GM20431 (cell line): Measurements from ENCODE around the gene NECAB2.

Experiments used
- in situ Hi-C: fragments of 300-500 bp; cut with MseI, MboI; formaldehyde crosslinking; loops from one replicate; pipeline ENCODE4 v1.15.0; 2020; ENCODE audit warnings: low sequenced_read_pairs; ENCODE audit not compliant: unreplicated experiment

Gene NECAB2

GRCh38 chr16:83967838-83968305, at the start of gene NECAB2:
NECAB2 (plus strand) TSS chr16:83968244; CDS start chr16:83968649, 405 bp downstream.
- in situ Hi-C loops: loop anchor here (25.0 kb wide), 1 partner anchor 219 kb away; the partner anchor contains the start of genes ADAD2 and TAF1C

GRCh38 chr16:83920894-83921491, 47.1 kb upstream of the NECAB2 start:
- in situ Hi-C loops: no loop called here

GRCh38 chr16:83923581-83924365, 44.3 kb upstream of the NECAB2 start:
- in situ Hi-C loops: no loop called here

- in situ Hi-C loops: no loop called here
Measured at GRCh38 chr16:83924686-83925085, 43.4 kb upstream of the NECAB2 start.

- in situ Hi-C loops: no loop called here
Measured at GRCh38 chr16:83925095-83925905, 42.7 kb upstream of the NECAB2 start.

- in situ Hi-C loops: no loop called here
Measured at GRCh38 chr16:83925957-83926725, 41.9 kb upstream of the NECAB2 start.

- in situ Hi-C loops: no loop called here
Measured at GRCh38 chr16:83926726-83927397, 41.2 kb upstream of the NECAB2 start.

- in situ Hi-C loops: no loop called here
Measured at GRCh38 chr16:83928341-83929055, 39.5 kb upstream of the NECAB2 start.

GRCh38 chr16:83929811-83930555, 38.1 kb upstream of the NECAB2 start:
- in situ Hi-C loops: no loop called here

GRCh38 chr16:83930730-83931500, 37.1 kb upstream of the NECAB2 start:
- in situ Hi-C loops: no loop called here

GRCh38 chr16:83931556-83931955, 36.5 kb upstream of the NECAB2 start:
- in situ Hi-C loops: no loop called here

- in situ Hi-C loops: no loop called here
Measured at GRCh38 chr16:83932304-83932703, 35.7 kb upstream of the NECAB2 start.

GRCh38 chr16:83932955-83933673, 34.9 kb upstream of the NECAB2 start:
- in situ Hi-C loops: no loop called here

- in situ Hi-C loops: no loop called here
Measured at GRCh38 chr16:83933885-83934683, 34.0 kb upstream of the NECAB2 start.

GRCh38 chr16:83934684-83934977, 33.4 kb upstream of the NECAB2 start:
- in situ Hi-C loops: no loop called here
